VCaP (cell line): ENCODE results near the gene LRP1.

Experiments
- H3K27ac ChIP-seq: fragments of 450-650 bp; 2 replicates; pipeline ENCODE4 v1.5.1; 2017
- CTCF ChIP-seq: fragments of 450-650 bp; conservative IDR thresholded peaks from 2 replicates; pipeline ENCODE4 v1.5.1; 2017; ENCODE audit warnings: mild to moderate bottlenecking, moderate library complexity

Gene LRP1

GRCh38 chr12:57226588-57227314, 98.5 kb downstream of the LRP1 start:
- no peak for TF ChIP-seq CTCF
- H3K27ac ChIP-seq: peak overlapping the region; percentile 96

DNA sequence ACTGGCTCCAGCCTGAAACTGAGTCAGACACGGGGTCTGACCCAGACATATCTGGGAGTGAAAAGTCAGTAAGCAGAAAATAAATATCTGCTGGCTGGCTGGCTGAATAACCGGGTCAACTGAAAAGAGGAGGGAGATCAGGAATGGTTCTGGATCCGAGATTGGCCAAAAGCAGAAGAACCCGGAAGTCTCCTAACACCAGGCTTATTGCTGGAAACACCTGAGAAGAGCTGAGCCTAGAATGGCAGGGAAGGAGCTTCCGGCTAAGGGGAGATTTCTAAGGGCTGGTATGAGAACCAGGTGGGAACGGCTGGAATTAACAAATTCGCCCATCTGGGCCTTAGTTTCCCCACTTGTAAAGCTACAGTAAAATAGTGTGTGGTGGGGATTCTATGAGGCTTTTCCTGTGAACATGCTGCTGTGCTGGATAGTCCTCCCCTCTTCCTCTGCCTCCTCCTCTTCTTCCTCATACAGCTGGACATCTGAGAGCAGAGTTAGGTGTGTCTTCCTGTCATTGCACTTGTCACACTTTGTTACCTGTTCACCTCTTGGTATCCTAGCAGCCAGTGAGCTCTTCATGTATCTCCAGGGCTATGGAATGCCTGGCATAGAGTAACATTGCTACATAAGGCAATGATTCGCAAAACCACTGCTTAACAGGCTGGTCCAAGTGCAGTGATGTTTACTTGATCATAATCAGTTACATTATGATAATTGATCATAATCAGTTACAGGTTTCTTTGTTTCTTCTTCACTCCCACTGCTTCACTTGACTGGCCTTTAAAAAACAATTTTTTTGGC, 99.2 kb downstream of the LRP1 start:
- peak overlapping the region; percentile 96 for H3K27ac ChIP-seq
- TF ChIP-seq CTCF: no peak

DNA sequence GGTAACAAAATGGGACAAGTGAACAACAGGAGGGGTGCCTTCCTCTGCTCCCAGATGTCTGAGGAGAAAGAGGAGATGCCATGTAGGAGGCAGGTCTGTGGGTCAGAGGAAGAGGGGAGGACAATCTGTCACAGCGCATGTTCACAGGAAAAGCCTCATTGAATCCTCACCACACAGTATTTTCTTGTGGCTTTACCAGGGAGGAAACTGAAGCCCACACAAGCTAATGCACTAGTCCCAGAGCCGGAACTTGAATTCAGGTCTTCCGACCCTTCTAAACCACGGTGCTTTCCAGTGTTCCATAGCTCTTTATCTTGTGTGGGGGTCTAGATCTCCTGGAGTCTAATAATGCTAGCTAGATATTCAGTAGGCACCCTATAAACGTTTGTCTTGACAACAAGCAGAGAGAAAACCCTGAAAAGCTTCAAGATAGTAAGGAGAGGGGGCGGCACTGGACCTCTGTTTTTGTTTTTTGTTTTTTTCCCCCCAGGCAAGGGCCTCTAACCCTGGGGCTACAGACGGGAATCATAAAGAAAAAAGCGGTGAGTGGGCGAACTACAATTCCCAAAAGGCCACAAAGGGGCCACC, 100.9 kb downstream of the LRP1 start:
- no peak for TF ChIP-seq CTCF
- H3K27ac ChIP-seq: peak overlapping the region; percentile 96

DNA sequence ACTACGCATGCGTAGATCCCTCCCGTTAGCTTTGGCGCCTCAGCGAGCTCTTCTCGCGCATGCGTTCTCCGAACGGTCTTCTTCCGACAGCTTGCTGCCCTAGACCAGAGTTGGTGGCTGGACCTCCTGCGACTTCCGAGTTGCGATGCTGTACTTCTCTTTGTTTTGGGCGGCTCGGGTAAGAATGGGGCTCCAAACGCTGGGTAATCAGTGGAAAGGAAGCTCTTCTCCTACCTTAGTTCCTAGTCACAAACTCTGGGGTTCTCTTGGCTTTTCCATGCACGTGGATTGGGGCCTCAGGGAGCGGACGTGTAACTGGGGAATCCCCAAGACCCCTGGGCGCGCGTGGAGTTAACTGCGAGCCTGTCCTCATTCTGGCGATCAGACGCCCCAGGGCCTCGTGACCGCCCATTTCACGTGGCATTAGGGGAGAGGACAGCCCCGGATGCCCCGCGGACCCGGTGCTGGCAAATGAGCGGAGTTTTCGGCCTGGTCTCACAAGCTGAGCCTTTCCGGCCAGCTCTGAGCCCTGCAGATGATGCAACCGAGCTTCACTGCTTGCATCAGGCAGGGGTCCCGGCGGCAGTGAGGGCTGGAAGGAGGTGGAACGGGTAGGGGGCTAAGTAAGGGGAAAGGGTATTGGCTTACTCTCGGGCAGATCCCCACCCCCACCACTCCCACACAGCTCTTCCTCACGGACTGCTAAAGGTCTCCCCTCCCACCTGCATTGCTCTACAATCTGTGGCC, 101.5 kb downstream of the LRP1 start, which contains the start of gene SHMT2:
TSS of gene SHMT2 (plus strand) at position 78 of the 747 bp plus-strand sequence. CDS start at position 146, 68 bp downstream.
- TF ChIP-seq CTCF: no peak
- H3K27ac ChIP-seq: peak within 1 kb of the TSS; percentile 96

DNA sequence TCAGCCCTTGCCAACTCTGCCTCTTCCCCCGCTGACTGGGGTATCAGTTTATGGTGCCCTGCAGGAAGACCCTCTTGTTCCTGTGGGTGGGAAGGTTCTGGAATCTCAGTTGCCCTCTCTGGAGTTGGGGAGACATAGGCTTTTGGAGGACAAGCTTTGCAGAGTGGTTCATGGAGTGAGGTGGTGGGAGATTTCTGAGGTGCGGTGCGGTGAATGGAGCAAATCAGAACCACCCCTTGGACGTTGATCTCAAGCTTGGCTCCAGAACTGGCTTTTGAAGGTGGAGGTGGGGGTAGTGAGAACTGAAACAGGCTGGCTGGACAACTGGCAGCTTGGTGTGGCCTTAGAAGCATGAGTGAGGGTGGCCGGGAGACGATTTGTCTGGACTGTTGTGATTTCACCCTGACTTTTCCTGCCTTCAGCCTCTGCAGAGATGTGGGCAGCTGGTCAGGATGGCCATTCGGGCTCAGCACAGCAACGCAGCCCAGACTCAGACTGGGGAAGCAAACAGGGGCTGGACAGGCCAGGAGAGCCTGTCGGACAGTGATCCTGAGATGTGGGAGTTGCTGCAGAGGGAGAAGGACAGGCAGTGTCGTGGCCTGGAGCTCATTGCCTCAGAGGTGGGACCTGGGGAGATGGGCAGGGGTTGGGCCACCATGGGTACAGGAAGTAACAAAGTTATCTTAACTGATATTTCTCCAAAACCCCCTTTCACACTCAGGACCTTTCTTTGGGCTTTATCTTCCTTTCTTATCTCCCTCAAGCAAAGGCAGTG, 102.3 kb downstream of the LRP1 start:
- TF ChIP-seq CTCF: no peak
- H3K27ac ChIP-seq: peak overlapping the region; percentile 96

DNA sequence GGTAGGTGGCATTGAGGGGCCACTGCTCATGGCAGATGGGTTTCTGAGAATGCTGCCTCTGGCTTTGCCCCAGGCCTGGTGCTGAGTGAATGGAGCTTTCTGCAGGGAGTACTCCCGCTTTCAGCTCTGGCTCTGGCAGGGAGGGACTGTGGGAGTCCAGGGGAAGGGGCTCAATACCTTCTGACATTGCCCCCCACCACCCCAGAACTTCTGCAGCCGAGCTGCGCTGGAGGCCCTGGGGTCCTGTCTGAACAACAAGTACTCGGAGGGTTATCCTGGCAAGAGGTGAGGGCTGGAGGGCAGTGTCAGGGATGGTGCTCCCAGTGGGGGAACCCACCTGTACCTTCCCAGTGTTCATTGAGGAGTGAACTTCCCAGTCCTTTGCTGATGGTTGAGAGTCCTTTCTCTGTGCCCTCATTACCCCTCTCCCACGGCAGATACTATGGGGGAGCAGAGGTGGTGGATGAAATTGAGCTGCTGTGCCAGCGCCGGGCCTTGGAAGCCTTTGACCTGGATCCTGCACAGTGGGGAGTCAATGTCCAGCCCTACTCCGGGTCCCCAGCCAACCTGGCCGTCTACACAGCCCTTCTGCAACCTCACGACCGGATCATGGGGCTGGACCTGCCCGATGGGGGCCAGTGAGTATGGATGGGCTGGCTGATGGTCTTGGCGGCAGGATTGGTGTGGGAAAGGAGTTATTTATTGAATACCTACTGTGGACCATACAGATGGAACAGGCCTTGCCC, 103.2 kb downstream of the LRP1 start:
- TF ChIP-seq CTCF: no peak
- peak overlapping the region; percentile 96 for H3K27ac ChIP-seq
